Activated naive CD4-positive, alpha-beta T cell treated with anti-CD3 and anti-CD28 coated beads, Interleukin-2, amount 50 U/mL, for 72 hours (primary cell): ENCODE measurements around the gene DIP2A. TPM values are rescaled to one million over a fixed set of nuclear protein-coding genes. Genes with fewer than 3 reads are reported as not detected.

Experiments used
- ATAC-seq, 2 donors: fragments of 150-1000 bp; cut with Tn5 transposase; 2 replicates each; pipeline ENCODE4 v1.10.0; 2021; ENCODE audit warnings: mild to moderate bottlenecking in 2 of 2, moderate library complexity in 2 of 2
- DNase-seq, 2 donors: peaks; one replicate each; pipeline ENCODE4 v3.0.0; 2021 to 2022; ENCODE audit warnings: low spot score in 2 of 2
- H3K27ac Mint-ChIP-seq, 2 donors: one replicate each; pipeline ENCODE4 v1.8.0; 2022; ENCODE audit warnings: mild to moderate bottlenecking in 2 of 2, mixed read lengths in 2 of 2
- H3K36me3 Mint-ChIP-seq, 2 donors: one replicate each; pipeline ENCODE4 v1.8.0; 2022; ENCODE audit warnings: mixed read lengths in 2 of 2
- H3K9me3 Mint-ChIP-seq, 2 donors: one replicate each; pipeline ENCODE4 v1.8.0; 2022; ENCODE audit warnings: mixed read lengths in 2 of 2
- total RNA-seq, 2 donors: library from RNA; stranded (reverse); gene quantifications; one replicate each; pipeline ENCODE4 v1.2.3, GENCODE V29; 2022

The DIP2A gene
- total RNA-seq, 2 donors from 2014 or later = 42.4 to 60.1 TPM

- ATAC-seq (no peak), DNase-seq (no peak)
- no peak overlapping the region for H3K27ac Mint-ChIP-seq
- H3K36me3 Mint-ChIP-seq = peaks cover 0 to 16% of the 10 kb centered on the region in 2 donors
- no peaks in the 10 kb centered on the region for H3K9me3 Mint-ChIP-seq
Observed at GRCh38 chr21:46480466-46480865, 21.8 kb downstream of the DIP2A start.

- ATAC-seq = no peak
- no peak overlapping the region for H3K27ac Mint-ChIP-seq
- peaks cover 0 to 13% of the 10 kb centered on the region in 2 donors for H3K36me3 Mint-ChIP-seq
- no peak for DNase-seq
- no peaks in the 10 kb centered on the region for H3K9me3 Mint-ChIP-seq
Observed at GRCh38 chr21:46482225-46482845, 23.6 kb downstream of the DIP2A start.

GRCh38 chr21:46482846-46483231 is 24.1 kb downstream of the DIP2A start:
- H3K36me3 Mint-ChIP-seq = peaks cover 0 to 9% of the 10 kb centered on the region in 2 donors
- no peaks in the 10 kb centered on the region for H3K9me3 Mint-ChIP-seq
- DNase-seq = no peak
- ATAC-seq = no peak
- peak overlapping the region; percentile 5 to 11 for H3K27ac Mint-ChIP-seq

GRCh38 chr21:46483300-46484295 is 24.9 kb downstream of the DIP2A start:
- Mint-ChIP-seq H3K36me3 (peaks cover 0 to 7% of the 10 kb centered on the region in 2 donors), H3K27ac (peak overlapping the region; percentile 5 to 11), H3K9me3 (no peaks in the 10 kb centered on the region)
- DNase-seq = no peak
- ATAC-seq = peak; percentile 22 to 69

GRCh38 chr21:46486481-46487126 is 27.9 kb downstream of the DIP2A start:
- H3K27ac Mint-ChIP-seq = no peak overlapping the region
- DNase-seq (no peak), ATAC-seq (no peak)
- no peaks in the 10 kb centered on the region for H3K9me3 Mint-ChIP-seq
- peaks cover 1 to 8% of the 10 kb centered on the region in 2 donors for H3K36me3 Mint-ChIP-seq

GRCh38 chr21:46489162-46489663 is 30.5 kb downstream of the DIP2A start:
- no peak for DNase-seq
- no peak for ATAC-seq
- Mint-ChIP-seq H3K9me3 (peaks cover 0 to 6% of the 10 kb centered on the region in 2 donors), H3K27ac (no peak overlapping the region), H3K36me3 (peaks cover 20 to 34% of the 10 kb centered on the region in 2 donors)

GRCh38 chr21:46489800-46490199 is 31.1 kb downstream of the DIP2A start:
- peaks cover 20 to 36% of the 10 kb centered on the region in 2 donors for H3K36me3 Mint-ChIP-seq
- no peak for DNase-seq
- no peak for ATAC-seq
- no peak overlapping the region for H3K27ac Mint-ChIP-seq
- peaks cover 0 to 6% of the 10 kb centered on the region in 2 donors for H3K9me3 Mint-ChIP-seq

GRCh38 chr21:46491553-46491952 is 32.9 kb downstream of the DIP2A start:
- no peak for DNase-seq
- ATAC-seq = no peak
- Mint-ChIP-seq H3K36me3 (peaks cover 20 to 40% of the 10 kb centered on the region in 2 donors), H3K9me3 (peaks cover 0 to 6% of the 10 kb centered on the region in 2 donors), H3K27ac (no peak overlapping the region)

GRCh38 chr21:46492851-46493250 is 34.2 kb downstream of the DIP2A start:
- no peak for DNase-seq
- peaks cover 20 to 35% of the 10 kb centered on the region in 2 donors for H3K36me3 Mint-ChIP-seq
- ATAC-seq = no peak
- peaks cover 0 to 6% of the 10 kb centered on the region in 2 donors for H3K9me3 Mint-ChIP-seq
- no peak overlapping the region for H3K27ac Mint-ChIP-seq

- DNase-seq (no peak), ATAC-seq (no peak)
- peaks cover 25 to 35% of the 10 kb centered on the region in 2 donors for H3K36me3 Mint-ChIP-seq
Observed at GRCh38 chr21:46493828-46494227, 35.1 kb downstream of the DIP2A start.

GRCh38 chr21:46498335-46499050 is 39.8 kb downstream of the DIP2A start:
- ATAC-seq = peak in 1 of 2 donors; percentile 43
- peaks cover 17 to 22% of the 10 kb centered on the region in 2 donors for H3K36me3 Mint-ChIP-seq
- H3K27ac Mint-ChIP-seq = no peak overlapping the region
- H3K9me3 Mint-ChIP-seq = peaks cover 0 to 5% of the 10 kb centered on the region in 2 donors
- DNase-seq = no peak

More at GRCh38 chr21:46493828-46494227, 35.1 kb downstream of the DIP2A start:
- H3K9me3 Mint-ChIP-seq = peaks cover 0 to 6% of the 10 kb centered on the region in 2 donors
- no peak overlapping the region for H3K27ac Mint-ChIP-seq

GRCh38 chr21:46500224-46500861 is 41.7 kb downstream of the DIP2A start:
- H3K9me3 Mint-ChIP-seq = no peaks in the 10 kb centered on the region
- H3K36me3 Mint-ChIP-seq = peaks cover 12 to 15% of the 10 kb centered on the region in 2 donors
- DNase-seq (no peak), ATAC-seq (no peak)
- H3K27ac Mint-ChIP-seq = peak overlapping the region; percentile 46 to 51

- Mint-ChIP-seq H3K9me3 (no peaks in the 10 kb centered on the region), H3K36me3 (peaks cover 6 to 10% of the 10 kb centered on the region in 2 donors), H3K27ac (peak overlapping the region in 1 of 2 donors; percentile 44)
- ATAC-seq = no peak
- DNase-seq = no peak
Observed at GRCh38 chr21:46503922-46504550, 45.3 kb downstream of the DIP2A start.

GRCh38 chr21:46504666-46505065 is 46.0 kb downstream of the DIP2A start:
- Mint-ChIP-seq H3K9me3 (no peaks in the 10 kb centered on the region), H3K36me3 (peaks cover 6 to 10% of the 10 kb centered on the region in 2 donors), H3K27ac (no peak overlapping the region)
- DNase-seq = no peak
- ATAC-seq = no peak

GRCh38 chr21:46507562-46507961 is 48.9 kb downstream of the DIP2A start:
- H3K9me3 Mint-ChIP-seq = no peaks in the 10 kb centered on the region
- DNase-seq (no peak), ATAC-seq (no peak)
- H3K27ac Mint-ChIP-seq = no peak overlapping the region
- peaks cover 4 to 5% of the 10 kb centered on the region in 2 donors for H3K36me3 Mint-ChIP-seq
